PFSK-1 (cell line): ENCODE results near the gene TGFB2.

Experiments
- FOXP2 ChIP-seq: optimal IDR thresholded peaks from 2 replicates; pipeline ENCODE3; 2011; ENCODE audit warnings: borderline replicate concordance, control low read depth, inconsistent platforms; ENCODE audit not compliant: insufficient read depth; ENCODE audit errors: extremely low read length, extremely low read depth
- POLR2AphosphoS5 ChIP-seq: IDR thresholded peaks from 2 replicates; pipeline ENCODE4 v1.6.1; 2012; ENCODE audit warnings: low read depth, mild to moderate bottlenecking, control low read depth, low read length, moderate library complexity
- REST ChIP-seq, 2 experiments: IDR thresholded peaks; 2 replicates each; pipeline versions ENCODE4 v1.6.1 to v1.8.0; 2011 to 2012; ENCODE audit warnings: low read depth in 2 of 2, low read length in 2 of 2, control low read depth in 1 of 2, inconsistent platforms in 1 of 2, mild to moderate bottlenecking in 1 of 2, moderate library complexity in 1 of 2; ENCODE audit not compliant: insufficient read depth in 1 of 2
- TAF1 ChIP-seq: IDR thresholded peaks from 2 replicates; pipeline ENCODE4 v1.6.1; 2012; ENCODE audit warnings: low read length, control low read depth, borderline replicate concordance; ENCODE audit not compliant: insufficient read depth

- no peak for TF ChIP-seq FOXP2
- no peak for TF ChIP-seq POLR2AphosphoS5
- no peak for TF ChIP-seq REST (IDR thresholded peaks at IDR 0.05; ENCODE audit: insufficient read depth in 1 of 2, low read depth in 2 of 2, low read length in 2 of 2)
- TF ChIP-seq TAF1: no peak
Measured at GRCh38 chr1:218299416-218299815, 45.7 kb upstream of the TGFB2 start.
